ENCODE results near the gene PROM1. TPM values are rescaled to one million over a fixed set of nuclear protein-coding genes. Genes with fewer than 3 reads are reported as not detected.

The PROM1 gene
- total and polyA plus RNA-seq, 4 donors, result 1.2 to 5.2 (median 3.7) TPM

GRCh38 chr4:15982842-15983524 lies 100.8 kb downstream of the PROM1 start:
- no peak overlapping the region for H3K9ac ChIP-seq (ENCODE audit: low read depth in 1 of 2, low read length in 2 of 2)
- H3K4me1 ChIP-seq (ENCODE audit: control insufficient read depth in 4 of 4, insufficient read depth in 4 of 4, low read length in 3 of 4), result no peaks in the 10 kb centered on the region
- TF ChIP-seq RXRA (IDR thresholded peaks at IDR 0.05) (no peak), NR2F2 (IDR thresholded peaks at IDR 0.05) (no peak), FOXA2 (IDR thresholded peaks at IDR 0.05) (no peak), ZBTB33 (IDR thresholded peaks at IDR 0.05) (no peak), ATF3 (IDR thresholded peaks at IDR 0.05) (no peak), CTCF (IDR thresholded peaks at IDR 0.05; ENCODE audit: low read depth, low read length, missing input control) (no peak), GABPA (IDR thresholded peaks at IDR 0.05 in 1 of 2, conservative IDR thresholded peaks at IDR 0.05 in 1 of 2) (no peak), FOXA1 (IDR thresholded peaks at IDR 0.05) (no peak), REST (IDR thresholded peaks at IDR 0.05) (no peak), JUND (IDR thresholded peaks at IDR 0.05) (no peak), TAF1 (conservative IDR thresholded peaks at IDR 0.05) (no peak), HNF4G (IDR thresholded peaks at IDR 0.05) (no peak), HNF4A (conservative IDR thresholded peaks at IDR 0.05) (no peak), YY1 (IDR thresholded peaks at IDR 0.05) (no peak)
- no peak overlapping the region for H3K27ac ChIP-seq (ENCODE audit: low read depth in 1 of 2, low read length in 2 of 2)
- no peaks in the 10 kb centered on the region for H3K36me3 ChIP-seq (ENCODE audit: control insufficient read depth in 4 of 4, insufficient read depth in 3 of 4, low read depth in 1 of 4, low read length in 3 of 4)
- no peaks in the 10 kb centered on the region for H3K9me3 ChIP-seq (ENCODE audit: control insufficient read depth in 4 of 4, low read length in 3 of 4)
- DNase-seq (ENCODE audit: low spot score), result no peak
- 90% methylated on average over 8 of the region's 8 CpGs for WGBS
- no peak overlapping the region for H3K4me3 ChIP-seq (ENCODE audit: low read depth in 1 of 3, low read length in 3 of 3)
- H3K27me3 ChIP-seq (ENCODE audit: control insufficient read depth in 4 of 4, insufficient read depth in 4 of 4, low read length in 3 of 4), result no peaks in the 10 kb centered on the region
